NCI-H2107 treated with DMSO at 0.1 percent for 48 hours (cell line): ENCODE results near the gene TGFBR3L.
"Not testable (repeated sequence)": the region's sequence is repeated elsewhere in the genome, so short reads cannot be mapped to it uniquely, and the experiment has no call there.

Experiments used
- DNase-seq: peaks from one replicate; lab custom pipeline; 2025; ENCODE audit not compliant: unreplicated experiment; lab: John Stamatoyannopoulos, UW

Gene TGFBR3L

GRCh38 chr19:7916103-7916954, 1.7 kb downstream of the TGFBR3L start:
- DNase-seq, result no peak

DNA sequence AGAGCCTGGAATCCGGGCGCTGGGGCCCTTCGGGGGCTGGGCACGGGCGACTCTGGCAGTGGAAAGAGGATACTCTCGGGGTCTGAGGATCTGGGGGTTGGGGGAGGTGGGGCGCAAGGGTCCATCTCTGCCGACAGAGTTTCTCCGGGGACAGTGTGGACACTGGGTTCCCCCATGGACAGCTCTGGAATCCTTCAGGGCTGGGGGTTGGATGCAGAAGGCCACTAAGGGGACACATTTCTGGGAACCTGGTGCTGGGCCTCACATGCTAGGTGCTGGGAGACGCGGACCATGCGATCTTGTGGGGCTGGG, 2.3 kb downstream of the TGFBR3L start:
- DNase-seq, result no peak

DNA sequence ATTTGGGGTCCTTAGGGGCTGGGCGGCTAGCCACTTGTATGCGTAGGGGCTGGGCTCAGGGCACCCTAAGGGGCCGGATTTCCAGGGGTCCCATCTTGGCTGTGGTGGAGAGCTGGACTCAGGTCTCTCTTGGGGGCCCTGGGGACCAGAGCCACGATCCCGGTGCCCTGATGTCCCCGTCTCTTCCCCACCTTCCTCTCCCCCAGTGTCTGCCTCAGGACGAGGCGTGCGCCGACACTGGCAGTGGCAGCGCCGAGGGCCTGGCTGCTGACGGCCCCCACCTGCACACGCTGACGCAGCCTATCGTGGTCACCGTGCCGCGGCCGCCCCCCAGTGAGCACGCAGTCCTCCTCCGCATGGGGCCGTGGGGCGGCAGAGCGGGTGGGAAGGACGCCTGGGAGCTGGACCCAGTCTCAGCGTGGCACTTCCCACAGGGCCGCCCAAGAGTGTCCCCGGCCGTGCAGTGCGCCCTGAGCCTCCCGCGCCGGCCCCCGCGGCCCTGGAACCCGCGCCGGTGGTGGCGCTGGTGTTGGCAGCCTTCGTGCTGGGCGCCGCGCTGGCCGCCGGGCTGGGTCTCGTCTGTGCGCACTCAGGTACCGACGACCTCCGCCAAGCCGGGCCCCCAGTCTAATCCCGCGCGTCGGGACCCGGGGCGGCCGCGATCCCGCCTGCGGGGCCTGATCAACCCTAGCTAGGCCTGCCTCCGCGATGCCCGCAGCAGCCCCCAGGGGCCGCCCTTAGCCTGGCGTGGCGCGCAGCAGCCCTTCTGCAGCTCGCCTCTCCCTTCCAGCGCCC, 2.8 kb downstream of the TGFBR3L start:
- no peak for DNase-seq

GRCh38 chr19:7918062-7918614, 3.5 kb downstream of the TGFBR3L start:
- not testable (repeated sequence) for DNase-seq

DNA sequence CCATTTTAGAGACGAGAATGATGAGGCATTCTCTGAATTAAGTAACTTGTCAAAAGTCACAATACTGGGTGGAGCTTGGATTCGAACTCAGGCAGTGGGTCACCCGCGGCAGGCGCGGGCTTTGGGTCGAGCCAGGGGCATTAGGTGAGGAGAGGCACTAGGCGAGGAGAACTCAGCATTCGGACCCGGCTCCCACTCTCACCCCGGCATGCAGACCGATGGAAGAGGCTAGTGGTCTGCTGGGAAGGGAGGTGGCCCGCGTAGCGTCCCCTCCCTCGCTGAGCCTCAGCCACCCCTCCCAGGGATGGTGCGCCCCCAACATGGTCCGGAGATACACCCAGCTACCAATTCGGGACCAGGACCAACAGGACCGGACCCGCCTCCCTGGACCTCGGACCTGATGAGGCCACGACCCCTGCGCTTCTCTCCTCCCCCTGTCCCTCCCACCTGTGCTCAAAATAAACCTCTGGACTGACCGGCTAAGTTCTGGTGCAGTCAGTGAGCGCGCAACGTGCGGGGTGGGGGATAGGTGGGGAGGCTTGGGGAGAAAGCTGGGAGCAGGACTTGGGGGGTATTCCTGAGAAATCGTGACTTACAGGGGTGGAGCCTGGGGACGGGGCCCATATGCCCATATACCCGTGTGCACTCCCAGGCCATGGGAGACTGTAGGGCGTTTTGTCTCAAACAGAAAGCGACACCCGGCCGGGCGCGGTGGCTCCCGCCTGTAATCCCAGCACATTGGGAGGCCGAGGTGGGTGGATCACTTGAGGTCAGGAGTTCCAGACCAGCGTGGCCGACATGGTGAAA, 4.2 kb downstream of the TGFBR3L start:
- no peak for DNase-seq

DNA sequence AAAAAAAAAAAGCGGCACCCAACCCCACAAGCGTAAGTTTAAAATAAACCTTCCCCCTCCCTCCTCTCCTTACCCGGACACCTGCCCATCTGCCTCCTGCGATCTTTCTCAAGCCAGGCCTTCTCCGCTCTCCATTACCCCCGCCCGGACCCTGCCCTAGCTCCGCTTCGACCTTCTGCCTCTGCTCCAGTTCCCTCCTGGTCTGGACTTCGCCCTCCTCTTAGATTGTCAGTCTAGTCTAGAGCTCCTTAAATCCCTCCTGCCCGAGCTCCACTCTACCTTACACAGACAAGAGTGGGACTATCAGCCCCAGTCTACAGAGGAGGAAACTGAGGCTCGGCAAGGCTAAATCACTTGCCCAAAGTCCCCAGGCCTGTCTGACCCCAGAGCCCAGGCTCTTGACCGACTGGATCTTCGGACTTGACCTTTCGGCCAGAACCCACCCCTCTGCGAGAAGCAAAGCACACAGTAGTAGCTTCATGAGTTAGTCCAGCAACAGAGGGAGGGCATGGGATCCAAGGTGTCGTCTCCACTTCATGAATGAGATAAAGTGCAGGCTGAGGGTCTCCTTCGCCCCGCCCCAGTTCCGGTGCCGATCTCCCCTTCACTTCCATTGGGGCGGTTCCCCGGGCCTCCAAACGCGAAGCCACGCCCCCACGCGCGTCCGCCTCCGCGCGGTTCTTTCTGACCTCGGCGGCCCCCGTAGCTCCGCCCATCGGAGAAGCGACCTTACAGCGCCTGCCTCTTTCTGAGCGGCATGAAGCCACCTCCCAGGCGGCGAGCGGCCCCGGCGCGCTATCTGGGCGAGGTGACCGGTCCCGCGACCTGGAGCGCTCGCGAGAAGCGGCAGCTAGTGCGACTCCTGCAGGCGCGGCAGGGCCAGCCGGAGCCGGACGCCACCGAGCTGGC, 5.2 kb downstream of the TGFBR3L start, which contains the start of gene SNAPC2:
TSS of gene SNAPC2 (plus strand) at position 729 of the 909 bp plus-strand sequence. CDS start at position 758, 29 bp downstream.
- peak; percentile 43 for DNase-seq

- DNase-seq, result peak; percentile 76
Measured at GRCh38 chr19:7920519-7921301, 6.1 kb downstream of the TGFBR3L start.

- no peak for DNase-seq
Measured at GRCh38 chr19:7921302-7921966, 6.8 kb downstream of the TGFBR3L start.

DNA sequence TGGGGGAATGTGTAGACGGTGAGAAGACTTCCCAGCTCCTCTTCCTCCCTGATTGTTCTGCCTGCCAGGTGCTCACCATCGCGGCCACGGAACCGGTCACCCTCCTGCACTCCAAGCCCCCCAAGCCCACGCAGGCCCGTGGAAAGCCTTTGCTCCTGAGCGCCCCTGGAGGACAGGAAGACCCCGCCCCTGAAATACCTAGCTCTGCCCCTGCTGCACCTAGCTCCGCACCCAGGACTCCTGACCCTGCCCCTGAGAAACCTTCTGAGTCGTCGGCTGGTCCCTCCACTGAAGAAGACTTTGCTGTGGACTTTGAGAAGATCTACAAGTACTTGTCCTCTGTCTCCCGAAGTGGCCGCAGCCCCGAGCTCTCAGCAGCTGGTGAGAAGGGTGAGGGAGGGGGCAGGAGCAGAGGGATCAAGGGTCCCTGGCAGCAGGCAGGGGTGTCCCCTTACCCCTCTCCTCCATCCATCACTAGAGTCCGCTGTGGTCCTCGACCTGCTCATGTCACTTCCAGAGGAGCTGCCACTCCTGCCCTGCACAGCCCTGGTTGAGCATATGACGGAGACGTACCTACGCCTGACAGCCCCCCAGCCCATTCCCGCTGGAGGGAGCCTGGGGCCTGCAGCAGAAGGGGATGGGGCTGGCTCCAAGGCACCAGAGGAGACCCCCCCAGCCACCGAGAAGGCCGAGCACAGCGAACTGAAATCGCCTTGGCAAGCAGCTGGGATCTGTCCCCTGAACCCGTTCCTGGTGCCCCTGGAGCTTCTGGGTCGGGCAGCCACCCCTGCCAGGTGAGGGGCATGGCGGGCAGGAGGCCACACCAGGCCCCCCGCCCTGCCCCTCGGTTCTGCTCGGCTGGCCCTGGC, 7.6 kb downstream of the TGFBR3L start:
- no peak for DNase-seq

DNA sequence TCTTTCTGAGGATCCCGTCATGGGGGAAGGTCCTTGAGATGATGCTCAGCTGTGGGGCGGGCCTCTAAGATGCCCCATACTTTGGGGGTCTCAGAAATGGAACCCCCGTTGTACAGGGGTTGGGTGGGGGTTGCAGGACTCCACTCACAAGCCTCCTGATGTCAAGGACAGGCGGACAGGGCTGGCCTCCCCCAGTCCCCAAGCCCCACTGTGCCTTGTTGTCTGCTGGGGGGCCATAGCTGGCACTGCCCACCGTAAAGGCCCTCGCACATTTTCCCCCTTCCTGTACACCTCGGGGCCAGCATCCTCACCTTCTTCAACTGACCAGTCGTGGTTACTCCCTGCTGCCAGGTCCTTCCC, 8.2 kb downstream of the TGFBR3L start:
- no peak for DNase-seq

GRCh38 chr19:7923295-7924191, 8.9 kb downstream of the TGFBR3L start:
- DNase-seq, result no peak

DNA sequence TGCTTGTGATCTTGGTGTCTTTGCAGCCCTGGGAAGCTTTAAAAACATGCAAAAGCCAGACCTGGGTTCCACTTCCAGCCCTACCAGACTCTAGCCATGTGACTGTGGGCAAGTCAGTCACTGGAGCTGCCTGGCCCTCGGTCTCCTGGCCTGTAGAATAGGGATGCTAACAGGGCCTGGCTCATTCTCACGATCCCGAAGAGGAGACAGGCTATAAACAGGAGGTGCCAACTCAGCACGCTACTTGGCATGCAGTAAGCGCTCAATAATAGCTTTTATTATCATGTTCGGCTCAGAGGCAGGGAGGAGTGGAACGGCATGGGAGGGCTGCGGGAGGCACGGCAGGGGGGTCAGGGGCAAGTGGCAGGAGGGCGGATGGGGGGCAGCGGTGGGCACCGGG, 9.6 kb downstream of the TGFBR3L start:
- no peak for DNase-seq

DNA sequence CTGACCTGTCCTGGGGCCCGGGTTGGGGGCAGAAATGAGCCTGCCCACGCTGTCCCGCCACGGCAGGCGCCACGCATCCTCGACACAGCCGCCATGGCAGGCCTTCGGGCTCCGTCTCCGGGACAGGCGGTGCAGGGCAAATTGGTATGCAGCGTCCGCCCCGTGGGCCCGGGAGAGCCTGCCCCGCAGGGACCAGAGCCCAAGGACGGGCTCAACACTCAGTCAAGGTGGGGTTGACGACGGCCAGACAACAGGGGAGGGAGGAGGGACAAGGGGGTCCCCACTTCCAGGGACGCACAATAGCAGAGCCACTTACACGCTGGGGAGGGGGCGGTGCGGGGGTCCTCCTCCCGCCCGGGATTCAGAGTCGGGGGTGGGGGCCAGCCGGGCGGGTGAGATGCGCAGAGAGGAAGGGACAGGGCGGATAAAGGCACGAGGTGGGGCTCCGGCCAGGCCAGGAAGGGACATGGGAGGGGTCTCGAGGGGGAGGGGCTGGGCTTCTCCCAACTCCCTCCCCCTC, 10.1 kb downstream of the TGFBR3L start:
- no peak for DNase-seq

DNA sequence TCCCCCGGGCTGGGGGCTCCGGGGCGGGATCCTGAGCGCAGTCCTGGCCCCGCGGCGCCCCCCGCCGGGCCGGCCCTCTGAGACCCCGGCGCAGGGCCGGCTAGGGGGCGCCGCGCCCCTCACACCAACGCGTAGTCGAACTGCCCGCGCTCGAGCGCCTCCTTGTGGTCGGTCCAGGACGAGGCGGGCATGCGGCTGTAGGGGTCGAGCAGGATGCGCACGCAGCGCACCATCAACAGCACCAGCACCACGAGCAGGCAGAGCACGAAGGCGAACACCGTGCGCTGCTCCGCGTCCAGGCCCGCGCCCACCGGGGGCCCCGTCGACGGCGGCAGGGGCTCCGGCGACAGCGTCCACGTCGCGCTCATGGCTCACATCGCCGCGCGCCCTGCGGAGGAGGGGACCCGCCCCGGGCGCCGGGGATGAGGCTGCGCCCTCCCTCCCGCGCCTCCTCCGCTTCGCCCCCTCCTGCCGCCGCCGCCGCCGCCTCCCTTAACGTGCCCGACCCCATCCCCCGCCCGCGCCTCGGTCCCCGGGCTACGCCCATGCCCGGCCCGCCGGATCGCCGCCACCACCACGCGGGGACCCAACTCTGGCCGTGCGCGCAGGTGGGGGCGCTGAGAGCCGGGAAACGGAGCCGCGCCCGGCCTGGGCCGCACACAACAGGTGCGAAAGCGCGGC, 10.7 kb downstream of the TGFBR3L start:
- no peak for DNase-seq

DNA sequence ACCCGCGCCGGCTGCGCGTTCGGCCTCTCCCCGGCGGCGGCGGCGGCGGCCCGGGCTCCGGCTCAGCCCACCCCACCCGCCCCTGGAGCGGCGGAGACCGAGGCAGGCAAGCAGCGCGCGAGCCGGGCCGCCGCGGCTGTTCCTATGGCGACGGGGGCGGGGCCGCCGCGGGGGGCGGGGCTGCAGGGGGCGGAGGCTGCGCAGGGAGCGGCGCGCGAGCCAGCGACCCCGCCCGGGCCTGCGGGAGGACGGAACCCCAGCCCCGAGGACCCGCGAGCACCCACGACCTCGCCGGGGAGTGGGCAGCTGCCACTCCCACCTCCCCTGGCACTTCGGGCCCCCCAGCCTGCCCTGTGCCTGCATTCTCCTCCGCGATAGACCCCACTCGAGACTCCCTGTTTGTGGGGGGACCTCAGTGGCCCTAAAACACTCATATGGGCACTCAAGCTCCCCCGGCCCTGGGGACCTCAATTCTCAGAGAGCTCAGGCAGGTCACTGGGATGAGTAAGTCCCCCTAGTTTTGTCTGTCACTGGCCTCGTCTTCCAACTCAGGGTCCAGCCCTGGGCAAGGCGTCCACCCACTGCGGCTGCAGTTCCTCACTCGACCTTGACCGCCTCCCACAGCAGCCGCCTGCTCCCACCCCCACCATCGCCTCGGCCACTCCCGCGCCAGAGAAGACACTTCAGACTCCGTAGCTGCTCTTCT, 11.5 kb downstream of the TGFBR3L start, which contains the start of gene CTXN1:
TSS of gene CTXN1 (minus strand) at position 115 of the 706 bp plus-strand sequence. CDS start 597 bp downstream, outside the sequence.
- DNase-seq, result no peak
